ENCODE measurements around the gene CWC22.

Gene CWC22

DNA sequence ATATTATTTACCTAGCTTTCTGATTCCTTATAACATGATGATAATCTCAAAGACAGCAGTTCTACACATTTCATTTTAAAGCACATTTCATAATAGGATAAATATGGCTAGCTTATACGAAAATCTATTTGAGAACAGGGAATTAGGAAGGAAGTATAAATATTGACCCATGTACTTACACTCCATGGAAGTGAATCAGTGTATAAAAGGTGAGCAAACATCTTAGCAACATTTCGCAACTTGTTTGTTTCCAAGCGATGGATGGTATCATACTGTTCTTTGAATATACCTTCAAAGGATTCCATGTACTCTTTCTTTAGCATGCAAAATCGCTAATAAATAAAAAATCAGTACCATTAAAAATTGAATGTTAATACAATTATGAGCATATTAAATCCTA, 53.1 kb downstream of the CWC22 start:
- CTCF ChIA-PET: interaction anchor here (0.9 to 1.4 kb wide), 3 partner anchors 16 to 32 kb away, joined by 3 to 4 read pairs (median 3); no protein-coding TSS in a partner anchor
- TF ChIP-seq, protein P1, sequence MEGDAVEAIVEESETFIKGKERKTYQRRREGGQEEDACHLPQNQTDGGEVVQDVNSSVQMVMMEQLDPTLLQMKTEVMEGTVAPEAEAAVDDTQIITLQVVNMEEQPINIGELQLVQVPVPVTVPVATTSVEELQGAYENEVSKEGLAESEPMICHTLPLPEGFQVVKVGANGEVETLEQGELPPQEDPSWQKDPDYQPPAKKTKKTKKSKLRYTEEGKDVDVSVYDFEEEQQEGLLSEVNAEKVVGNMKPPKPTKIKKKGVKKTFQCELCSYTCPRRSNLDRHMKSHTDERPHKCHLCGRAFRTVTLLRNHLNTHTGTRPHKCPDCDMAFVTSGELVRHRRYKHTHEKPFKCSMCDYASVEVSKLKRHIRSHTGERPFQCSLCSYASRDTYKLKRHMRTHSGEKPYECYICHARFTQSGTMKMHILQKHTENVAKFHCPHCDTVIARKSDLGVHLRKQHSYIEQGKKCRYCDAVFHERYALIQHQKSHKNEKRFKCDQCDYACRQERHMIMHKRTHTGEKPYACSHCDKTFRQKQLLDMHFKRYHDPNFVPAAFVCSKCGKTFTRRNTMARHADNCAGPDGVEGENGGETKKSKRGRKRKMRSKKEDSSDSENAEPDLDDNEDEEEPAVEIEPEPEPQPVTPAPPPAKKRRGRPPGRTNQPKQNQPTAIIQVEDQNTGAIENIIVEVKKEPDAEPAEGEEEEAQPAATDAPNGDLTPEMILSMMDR (IDR thresholded peaks at IDR 0.05; ENCODE audit: control extremely low read depth, extremely low read depth, low read depth, missing control alignments): no peak
- DNase-seq (ENCODE audit: extremely low spot score): no peak
- POLR2A ChIA-PET: no interaction called here

DNA sequence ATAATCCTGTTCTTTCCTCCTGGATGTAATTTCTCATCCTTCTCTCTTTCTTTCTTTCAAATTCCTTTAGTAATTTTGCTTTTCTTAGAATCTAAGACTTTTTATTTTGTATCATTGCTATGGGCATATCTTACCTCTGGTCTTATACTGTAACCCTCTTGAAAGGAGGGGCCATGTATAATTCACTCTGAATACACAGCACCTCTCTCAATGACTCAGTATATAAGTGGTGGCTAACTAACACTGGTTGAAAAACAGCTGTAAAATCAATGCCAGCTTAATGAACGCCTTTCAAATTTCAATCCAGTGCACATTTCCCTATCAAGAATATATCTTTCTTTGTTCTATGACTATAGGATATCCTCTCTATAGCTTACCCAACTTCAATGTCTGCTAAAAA, 53.7 kb downstream of the CWC22 start:
- ChIA-PET POLR2A (no interaction called here), CTCF (interaction anchor here (0.9 to 1.4 kb wide), 3 partner anchors 17 to 33 kb away, joined by 3 to 4 read pairs (median 3); no protein-coding TSS in a partner anchor)
- DNase-seq (ENCODE audit: extremely low spot score): no peak
- TF ChIP-seq, protein P1 (IDR thresholded peaks at IDR 0.05; ENCODE audit: control extremely low read depth, extremely low read depth, low read depth, missing control alignments): no peak

DNA sequence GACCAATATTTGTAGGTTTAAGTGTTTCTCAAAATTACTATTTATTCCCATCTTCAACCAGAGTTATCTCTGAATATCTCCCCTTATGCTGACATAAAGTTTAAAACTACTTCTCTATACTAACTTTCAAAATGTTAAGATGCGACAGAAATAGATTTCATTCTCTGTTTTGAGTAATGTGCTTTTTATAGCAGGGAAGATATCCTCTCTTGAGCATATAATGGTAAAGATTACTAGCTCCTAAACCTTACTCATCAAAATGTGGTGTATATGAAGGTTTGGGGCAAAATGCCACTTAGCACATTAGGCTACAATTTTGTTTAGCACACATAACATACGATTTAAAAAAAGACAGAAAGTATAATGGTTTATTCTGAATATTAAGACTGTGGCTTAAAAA, 54.4 kb downstream of the CWC22 start:
- CTCF ChIA-PET: interaction anchor here (1.4 to 1.5 kb wide), 2 partner anchors 17 to 21 kb away, joined by 3 read pairs; no protein-coding TSS in a partner anchor
- DNase-seq (ENCODE audit: extremely low spot score): no peak
- TF ChIP-seq, protein P1 (IDR thresholded peaks at IDR 0.05; ENCODE audit: control extremely low read depth, extremely low read depth, low read depth, missing control alignments): no peak
- POLR2A ChIA-PET: no interaction called here

DNA sequence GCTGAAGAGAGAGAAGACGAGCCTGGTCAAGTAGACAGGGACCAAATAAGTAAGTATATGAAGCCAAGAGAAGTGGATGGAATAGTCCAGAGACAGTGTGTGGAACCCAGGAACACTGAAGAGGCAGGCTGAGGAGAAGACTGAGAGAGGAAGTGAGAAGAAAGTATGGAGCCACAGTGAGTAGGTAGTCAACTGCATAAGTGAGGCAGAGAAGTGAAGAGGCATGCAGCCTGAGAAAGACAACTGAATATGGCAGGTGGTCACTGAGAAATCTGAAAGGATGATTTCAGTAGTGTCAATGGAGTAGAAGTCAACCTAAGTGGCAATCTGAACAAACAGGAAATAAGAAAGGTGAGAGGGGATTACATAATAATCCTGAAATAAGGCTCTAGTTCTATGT, 55.4 kb downstream of the CWC22 start:
- no peak for DNase-seq (ENCODE audit: extremely low spot score)
- ChIA-PET CTCF (interaction anchor here (1.5 kb wide), 1 partner anchor 18 kb away, joined by 3 read pairs; no protein-coding TSS in a partner anchor), POLR2A (no interaction called here)
- TF ChIP-seq, protein P1 (IDR thresholded peaks at IDR 0.05; ENCODE audit: control extremely low read depth, extremely low read depth, low read depth, missing control alignments): no peak

DNA sequence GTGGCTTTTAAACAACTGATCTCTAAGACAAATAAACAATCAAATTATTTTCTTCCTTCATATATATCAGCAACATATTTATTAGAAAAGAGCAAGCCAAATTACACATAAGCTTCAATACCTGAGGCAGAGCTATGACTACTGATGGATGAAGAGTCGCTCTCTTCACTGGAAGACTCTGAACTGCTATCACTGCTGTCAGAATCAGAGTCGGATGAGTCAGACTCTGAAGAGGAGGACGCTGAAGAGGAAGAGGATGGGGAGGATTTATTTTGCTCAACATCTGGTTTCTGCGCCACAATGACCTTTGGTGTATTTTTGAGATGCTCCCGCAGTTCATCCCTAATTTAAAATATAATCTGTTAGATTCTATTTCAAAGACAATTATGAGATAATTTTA, 56.7 kb downstream of the CWC22 start:
- CTCF ChIA-PET: interaction anchor here (0.9 to 3.2 kb wide), 3 partner anchors 11 to 510 kb away, joined by 3 to 17 read pairs (median 3); no protein-coding TSS in a partner anchor
- POLR2A ChIA-PET: no interaction called here

DNA sequence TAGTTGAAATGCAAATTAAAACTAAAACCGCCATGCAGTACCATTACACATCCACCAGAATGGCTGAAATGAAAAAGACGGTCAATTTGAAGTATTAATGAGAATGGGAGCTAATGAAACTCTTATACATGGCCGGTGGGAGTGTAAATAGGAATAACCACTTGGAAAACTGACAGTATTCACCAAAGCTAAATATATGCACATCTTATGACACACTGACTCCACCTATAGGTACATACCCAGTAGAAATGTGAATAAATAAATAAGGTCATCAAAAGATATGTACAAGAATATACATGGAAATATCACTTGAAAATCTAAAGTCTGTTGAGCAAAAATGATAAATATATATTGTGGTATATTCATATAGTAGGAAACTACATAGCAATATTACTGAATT, 57.7 kb downstream of the CWC22 start:
- CTCF ChIA-PET: interaction anchor here (0.9 to 3.2 kb wide), 5 partner anchors 9 to 509 kb away, joined by 3 to 17 read pairs (median 3); no protein-coding TSS in a partner anchor
- DNase-seq (ENCODE audit: extremely low spot score): no peak
- TF ChIP-seq, protein P1 (IDR thresholded peaks at IDR 0.05; ENCODE audit: control extremely low read depth, extremely low read depth, low read depth, missing control alignments): no peak
- POLR2A ChIA-PET: no interaction called here

More for the DNA sequence above, 56.7 kb downstream of the CWC22 start:
- DNase-seq (ENCODE audit: extremely low spot score): no peak
- TF ChIP-seq, protein P1 (IDR thresholded peaks at IDR 0.05; ENCODE audit: control extremely low read depth, extremely low read depth, low read depth, missing control alignments): no peak

All from GM10248 (cell line).